SK-N-SH (cell line): ENCODE measurements around the gene OR51B6. TPM values are rescaled to one million over a fixed set of nuclear protein-coding genes. Genes with fewer than 3 reads are reported as not detected.

ENCODE experiments used
- CTCF ChIA-PET: fragments of 300-600, 350-600 bp; formaldehyde crosslinking; extraction: SDS; loops from one replicate; lab custom pipeline; 2021; lab: Yijun Ruan, JAX
- POLR2A ChIA-PET: fragments of 350-600 bp; sonication (Branson Sonifier 250); formaldehyde crosslinking; extraction: SDS; loops from one replicate; lab custom pipeline; 2020; ENCODE audit warnings: antibody characterized with exemption, inconsistent platforms; lab: Yijun Ruan, JAX
- DNase-seq: peaks from one replicate; pipeline ENCODE4 v3.0.0; 2012
- H2AFZ ChIP-seq: fragments of 200-600 bp; sonication (generic); 2 replicates; pipeline ENCODE4 v1.8.1; 2016; ENCODE audit warnings: antibody characterized with exemption, mild to moderate bottlenecking, low read depth
- H3F3A ChIP-seq: fragments of 200-600 bp; sonication (generic); replicated peaks from 2 replicates; pipeline ENCODE3; 2016; ENCODE audit warnings: antibody characterized with exemption, mild to moderate bottlenecking; ENCODE audit not compliant: insufficient read depth
- H3K27ac ChIP-seq, 2 experiments: fragments of 200-500 bp in 1 of 2; fragments of 200-600 bp in 1 of 2; sonication (Bioruptor generic) in 1 of 2; sonication (generic), shearing (Covaris generic) in 1 of 2; 2 replicates each; pipeline versions ENCODE4 v1.5.1 to v1.6.1; 2014 to 2016; ENCODE audit warnings: low read depth in 2 of 2, inconsistent platforms in 1 of 2, low read length in 1 of 2, mild to moderate bottlenecking in 1 of 2, mixed read lengths in 1 of 2
- H3K27me3 ChIP-seq: fragments of 200-600 bp; sonication (generic), shearing (Covaris generic); 2 replicates; pipeline ENCODE4 v1.6.1; 2016; ENCODE audit warnings: mixed run types; ENCODE audit not compliant: insufficient read depth
- H3K36me3 ChIP-seq, 2 experiments: fragments of 200-500 bp in 1 of 2; fragments of 200-600 bp in 1 of 2; sonication (Bioruptor generic) in 1 of 2; sonication (generic) in 1 of 2; replicated peaks in 1 of 2; 2 replicates each; pipeline versions ENCODE3 to v1.5.1; 2014 to 2016; ENCODE audit warnings: low read length in 1 of 2, mild to moderate bottlenecking in 1 of 2; ENCODE audit not compliant: insufficient read depth in 2 of 2, control insufficient read depth in 1 of 2
- H3K4me1 ChIP-seq, 2 experiments: fragments of 200-500 bp in 1 of 2; fragments of 200-600 bp in 1 of 2; sonication (Bioruptor generic) in 1 of 2; sonication (generic), shearing (Covaris generic) in 1 of 2; 2 replicates each; pipeline versions ENCODE4 v1.5.1 to v1.6.1; 2014 to 2016; ENCODE audit warnings: low read depth in 1 of 2, low read length in 1 of 2, mixed run types in 1 of 2; ENCODE audit not compliant: insufficient read depth in 2 of 2, control insufficient read depth in 1 of 2
- H3K4me2 ChIP-seq: fragments of 200-600 bp; sonication (generic), shearing (Covaris generic); 2 replicates; pipeline ENCODE4 v1.6.1; 2017; ENCODE audit warnings: mixed run types
- H3K4me3 ChIP-seq, 2 experiments: fragments of 200-500 bp in 1 of 2; fragments of 200-600 bp in 1 of 2; sonication (Bioruptor generic) in 1 of 2; sonication (generic), shearing (Covaris generic) in 1 of 2; 2 replicates each; pipeline versions ENCODE4 v1.5.1 to v1.8.1; 2014 to 2016; ENCODE audit warnings: low read depth in 2 of 2, inconsistent platforms in 1 of 2, low read length in 1 of 2, mild to moderate bottlenecking in 1 of 2, mixed read lengths in 1 of 2, moderate library complexity in 1 of 2
- H3K79me2 ChIP-seq: fragments of 200-600 bp; sonication (generic); 2 replicates; pipeline ENCODE4 v1.8.1; 2017; ENCODE audit warnings: mild to moderate bottlenecking; ENCODE audit not compliant: insufficient read depth
- H3K9ac ChIP-seq: fragments of 200-600 bp; sonication (generic); 2 replicates; pipeline ENCODE4 v1.6.1; 2017; ENCODE audit warnings: mixed run types
- H3K9me2 ChIP-seq: fragments of 200-600 bp; sonication (generic); 2 replicates; pipeline ENCODE4 v1.6.1; 2017; ENCODE audit warnings: mixed run types
- H3K9me3 ChIP-seq: fragments of 200-600 bp; sonication (generic); 2 replicates; pipeline ENCODE4 v1.6.1; 2017; ENCODE audit warnings: mixed run types, mild to moderate bottlenecking, moderate library complexity
- H4K20me1 ChIP-seq: fragments of 200-600 bp; sonication (generic); 2 replicates; pipeline ENCODE4 v1.6.1; 2017; ENCODE audit warnings: mild to moderate bottlenecking, mixed run types; ENCODE audit not compliant: insufficient read depth
- ELF1 ChIP-seq: IDR thresholded peaks from 2 replicates; pipeline ENCODE4 v1.4.0; 2012
- EP300 ChIP-seq, 2 experiments: IDR thresholded peaks; 2 replicates each; pipeline versions ENCODE4 v1.4.0 to v1.6.1; 2012; ENCODE audit warnings: borderline replicate concordance in 1 of 2, low read depth in 1 of 2, low read length in 1 of 2
- FOXJ3 ChIP-seq: sonication (generic); formaldehyde crosslinking; IDR thresholded peaks from 2 replicates; pipeline ENCODE4 v1.5.1; 2020; ENCODE audit warnings: mild to moderate bottlenecking, missing genetic modification reagents
- FOXM1 ChIP-seq: IDR thresholded peaks from 2 replicates; pipeline ENCODE4 v1.4.0; 2012; ENCODE audit warnings: low read depth, mild to moderate bottlenecking
- GABPA ChIP-seq: IDR thresholded peaks from 2 replicates; pipeline ENCODE4 v1.4.0; 2012; ENCODE audit warnings: low read depth, mild to moderate bottlenecking
- IRF3 ChIP-seq: fragments of 150-350 bp; IDR thresholded peaks from 2 replicates; pipeline ENCODE4 v1.6.1; 2016; ENCODE audit warnings: mild to moderate bottlenecking, low read depth, low read length
- JUND ChIP-seq: IDR thresholded peaks from 2 replicates; pipeline ENCODE4 v1.4.0; 2012
- MXI1 ChIP-seq: IDR thresholded peaks from 2 replicates; pipeline ENCODE4 v1.6.1; 2012; ENCODE audit warnings: mild to moderate bottlenecking, low read depth, low read length, improper control_type of control experiment
- NRF1 ChIP-seq: IDR thresholded peaks from 2 replicates; pipeline ENCODE4 v1.6.1; 2012; ENCODE audit warnings: low read depth, mild to moderate bottlenecking, low read length
- REST ChIP-seq: IDR thresholded peaks from 2 replicates; pipeline ENCODE4 v1.6.1; 2012; ENCODE audit warnings: mild to moderate bottlenecking, low read depth, low read length, moderate library complexity
- RFX5 ChIP-seq: IDR thresholded peaks from 2 replicates; pipeline ENCODE4 v1.6.1; 2012; ENCODE audit warnings: mild to moderate bottlenecking, improper control_type of control experiment, low read length
- RXRA ChIP-seq: IDR thresholded peaks from 2 replicates; pipeline ENCODE4 v1.4.0; 2012; ENCODE audit warnings: low read depth, mild to moderate bottlenecking, borderline replicate concordance
- SMC3 ChIP-seq: IDR thresholded peaks from 2 replicates; pipeline ENCODE4 v1.6.1; 2012; ENCODE audit warnings: low read depth, low read length, improper control_type of control experiment
- USF1 ChIP-seq: IDR thresholded peaks from 2 replicates; pipeline ENCODE4 v1.4.0; 2012; ENCODE audit warnings: low read depth, borderline replicate concordance
- ZBTB33 ChIP-seq: IDR thresholded peaks from 2 replicates; pipeline ENCODE4 v1.4.0; 2012; ENCODE audit warnings: low read depth, borderline replicate concordance
- WGBS: methylation state at CpG from one replicate; pipeline ENCODE4 v1.1.6; 2017; ENCODE audit warnings: low lambda C conversion rate; 5-methylcytosine and 5-hydroxymethylcytosine counted together
- polyA plus RNA-seq, 3 experiments: library from polyadenylated mRNA; depleted of rRNA; stranded (reverse); fragments of >200 nt; gene quantifications; 2 replicates each; pipeline ENCODE4 v1.2.3, GENCODE V29; 2012

The OR51B6 gene
- polyA plus RNA-seq, 1 of the 3 experiments (the other 2 are of a cell fraction) = not detected

- POLR2A ChIA-PET = no interaction called here
- DNase-seq = no peak
- 18% methylated on average over 3 of the region's 3 CpGs for WGBS
- peaks cover 4% of the 10 kb centered on the region; the same call in 1 of the 2 replicates for H3K9me3 ChIP-seq
- H3K9me2 ChIP-seq = no peaks in the 10 kb centered on the region
- TF ChIP-seq ZBTB33 = no peak
- no peak for TF ChIP-seq RXRA
- TF ChIP-seq JUND = no peak
- no peak for TF ChIP-seq REST
- no peak for TF ChIP-seq EP300 (IDR thresholded peaks at IDR 0.05; ENCODE audit: borderline replicate concordance in 1 of 2, low read depth in 1 of 2, low read length in 1 of 2)
- TF ChIP-seq RFX5 = no peak
- no peak for TF ChIP-seq IRF3
- no peak for TF ChIP-seq FOXJ3
- TF ChIP-seq, all 33 proteins: peak for 0
- H3K27ac ChIP-seq = 0 out of 4 replicates have a peak overlapping the region, but pooled peaks of 1 of the 2 experiments have one; percentile 73
- H3K4me2 ChIP-seq = no peak overlapping the region
- H2AFZ ChIP-seq = no peak overlapping the region
- H3K79me2 ChIP-seq = no peaks in the 10 kb centered on the region
- no peaks in the 10 kb centered on the region for H4K20me1 ChIP-seq
- H3K9ac ChIP-seq = no peak overlapping the region
- H3K4me3 ChIP-seq = no peak overlapping the region
- H3K27me3 ChIP-seq = no peaks in the 10 kb centered on the region
- CTCF ChIA-PET = no interaction called here
- H3K4me1 ChIP-seq = peaks cover 0 to 15% of the 10 kb centered on the region in 2 experiments; a peak in 1 of 4 replicates
- H3F3A ChIP-seq = peaks cover 27% of the 10 kb centered on the region
- H3K36me3 ChIP-seq = no peaks in the 10 kb centered on the region
Measured at GRCh38 chr11:5368502-5369043, 17.3 kb downstream of the OR51B6 start.

GRCh38 chr11:5369789-5370188, 18.5 kb downstream of the OR51B6 start:
- H2AFZ ChIP-seq = no peak overlapping the region
- TF ChIP-seq ELF1 (no peak), REST (no peak), NRF1 (no peak), USF1 (no peak), FOXM1 (no peak), MXI1 (no peak), SMC3 (peak; percentile 39), GABPA (no peak)

More at GRCh38 chr11:5369789-5370188, 18.5 kb downstream of the OR51B6 start:
- DNase-seq = peak; percentile 1
- Histone ChIP-seq H3K27ac (no peak overlapping the region), H3K9ac (no peak overlapping the region), H3K27me3 (no peaks in the 10 kb centered on the region), H3K36me3 (no peaks in the 10 kb centered on the region), H3K9me3 (peaks cover 4% of the 10 kb centered on the region; the same call in 1 of the 2 replicates), H3K9me2 (no peaks in the 10 kb centered on the region), H3K4me3 (peak overlapping the region in 1 of 2 experiments; percentile 6; a peak in 1 of 4 replicates), H3K79me2 (no peaks in the 10 kb centered on the region), H3K4me2 (no peak overlapping the region), H3K4me1 (peaks cover 0 to 15% of the 10 kb centered on the region in 2 experiments; a peak in 1 of 4 replicates), H4K20me1 (no peaks in the 10 kb centered on the region), H3F3A (peaks cover 22% of the 10 kb centered on the region)
- ChIA-PET CTCF (no interaction called here), POLR2A (no interaction called here)
